DOHH2 (cell line): ENCODE data around the gene TMEM144.

ENCODE experiments used
- H3F3A ChIP-seq: fragments of 200-600 bp; sonication (generic), shearing (Covaris generic); 2 replicates; pipeline ENCODE4 v1.6.0; 2016; ENCODE audit warnings: antibody characterized with exemption, mild to moderate bottlenecking; ENCODE audit not compliant: control insufficient read depth, insufficient read depth
- H3K27ac ChIP-seq: fragments of 200-600 bp; sonication (generic); 2 replicates; pipeline ENCODE4 v1.5.1; 2014; ENCODE audit warnings: low read depth, mild to moderate bottlenecking, low read length, moderate library complexity
- H3K27me3 ChIP-seq: fragments of 200-600 bp; sonication (generic); 2 replicates; pipeline ENCODE4 v1.6.1; 2014; ENCODE audit warnings: mild to moderate bottlenecking, low read length, mixed read lengths; ENCODE audit not compliant: control insufficient read depth
- H3K36me3 ChIP-seq: fragments of 200-600 bp; sonication (generic); 2 replicates; pipeline ENCODE4 v1.6.1; 2014; ENCODE audit warnings: mild to moderate bottlenecking, low read length, moderate library complexity, mixed read lengths; ENCODE audit not compliant: control insufficient read depth
- H3K4me1 ChIP-seq: fragments of 200-600 bp; sonication (generic); 2 replicates; pipeline ENCODE4 v1.6.1; 2014; ENCODE audit warnings: mild to moderate bottlenecking, low read length, mixed read lengths; ENCODE audit not compliant: control insufficient read depth
- H3K4me2 ChIP-seq: fragments of 200-600 bp; sonication (generic); 2 replicates; pipeline ENCODE4 v1.6.0; 2014; ENCODE audit warnings: mild to moderate bottlenecking, low read length, moderate library complexity
- H3K4me3 ChIP-seq: fragments of 200-600 bp; sonication (generic); 2 replicates; pipeline ENCODE4 v1.5.1; 2014; ENCODE audit warnings: mild to moderate bottlenecking, low read length, mixed read lengths
- H3K79me2 ChIP-seq: fragments of 200-600 bp; sonication (generic); 2 replicates; pipeline ENCODE4 v1.6.1; 2014; ENCODE audit warnings: mild to moderate bottlenecking, low read length, mixed read lengths; ENCODE audit not compliant: control insufficient read depth
- H3K9me2 ChIP-seq: fragments of 200-600 bp; sonication (generic); replicated peaks from 2 replicates; pipeline ENCODE4 v1.6.1; 2014; ENCODE audit warnings: mild to moderate bottlenecking, low read length, mixed read lengths; ENCODE audit not compliant: control insufficient read depth
- H3K9me3 ChIP-seq: fragments of 200-600 bp; sonication (generic); 2 replicates; pipeline ENCODE4 v1.6.1; 2014; ENCODE audit warnings: antibody characterized with exemption, low read length, mixed read lengths; ENCODE audit not compliant: control insufficient read depth, insufficient read depth
- H4K20me1 ChIP-seq: fragments of 200-600 bp; sonication (generic); 2 replicates; pipeline ENCODE4 v1.6.0; 2014; ENCODE audit warnings: low read depth, mild to moderate bottlenecking, antibody characterized with exemption, low read length, moderate library complexity; ENCODE audit not compliant: control insufficient read depth, insufficient read depth
- EZH2phosphoT487 ChIP-seq: fragments of 200-600 bp; sonication (generic); IDR thresholded peaks from 2 replicates; pipeline ENCODE4 v1.6.1; 2017; ENCODE audit warnings: borderline replicate concordance, mild to moderate bottlenecking, antibody characterized with exemption, low read length, moderate library complexity, mixed read lengths
- TF ChIP-seq, protein P1 (sequence below): fragments of 200-600 bp; sonication (generic); IDR thresholded peaks from one replicate; pipeline ENCODE4 v1.5.1; 2014; ENCODE audit warnings: antibody characterized with exemption, mild to moderate bottlenecking, low read depth, low read length; ENCODE audit not compliant: poor library complexity, severe bottlenecking

The TMEM144 gene

DNA sequence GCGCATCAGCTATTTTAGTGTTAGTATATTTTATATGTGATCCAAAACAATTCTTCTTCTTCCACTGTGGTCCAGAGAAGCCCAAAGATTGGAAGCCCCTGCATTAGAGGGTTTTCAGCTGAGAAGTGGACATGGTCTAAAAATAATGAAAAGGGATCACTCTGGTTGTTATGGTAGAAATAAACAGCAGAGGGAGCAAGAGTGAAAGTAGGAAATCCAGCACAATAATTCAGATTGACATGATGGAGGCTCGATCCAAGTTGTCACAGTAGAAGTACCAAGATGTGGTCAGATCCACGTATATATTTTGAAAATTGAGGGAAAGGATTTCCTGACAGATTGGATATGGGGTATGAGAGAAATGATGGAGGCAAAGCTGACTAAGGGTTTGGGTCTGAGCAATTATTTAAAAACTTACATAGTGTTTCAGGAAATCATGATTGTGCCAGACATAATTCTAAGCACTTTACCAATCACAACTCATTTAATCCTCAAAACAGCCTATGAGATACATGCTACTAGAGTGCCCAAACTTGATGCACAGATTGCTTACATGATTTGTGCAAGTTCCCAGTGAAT lies 17.0 kb upstream of the TMEM144 start:
- no peaks in the 10 kb centered on the region for H3K9me3 ChIP-seq
- H3K4me2 ChIP-seq, result no peak overlapping the region
- H3K4me3 ChIP-seq, result no peak overlapping the region

DNA sequence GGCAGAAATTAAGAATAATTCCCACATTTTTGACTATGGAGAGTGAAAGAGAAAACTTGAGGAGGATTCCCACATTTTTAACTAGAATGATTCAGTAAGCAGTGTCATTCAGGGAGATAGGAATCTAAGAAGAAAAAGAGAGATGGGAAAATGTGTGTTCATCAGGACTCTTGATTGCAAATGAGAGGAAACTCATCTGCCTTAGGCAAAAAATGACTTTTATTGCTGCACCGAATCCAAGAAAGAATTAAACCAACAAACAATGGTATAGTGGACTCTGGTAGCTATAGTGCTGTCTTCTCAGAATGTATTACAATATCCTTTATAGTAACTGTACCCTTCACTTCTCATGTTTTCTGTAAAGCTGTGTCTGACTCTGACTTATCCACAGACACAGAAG lies 15.0 kb upstream of the TMEM144 start:
- no peak overlapping the region for H3K4me3 ChIP-seq

More for the DNA sequence above, 17.0 kb upstream of the TMEM144 start:
- H3K36me3 ChIP-seq, result no peaks in the 10 kb centered on the region
- H3K9me2 ChIP-seq, result no peaks in the 10 kb centered on the region
- no peak overlapping the region for H3K27ac ChIP-seq
- H3K79me2 ChIP-seq, result no peaks in the 10 kb centered on the region
- no peak for TF ChIP-seq EZH2phosphoT487
- TF ChIP-seq, protein P1, sequence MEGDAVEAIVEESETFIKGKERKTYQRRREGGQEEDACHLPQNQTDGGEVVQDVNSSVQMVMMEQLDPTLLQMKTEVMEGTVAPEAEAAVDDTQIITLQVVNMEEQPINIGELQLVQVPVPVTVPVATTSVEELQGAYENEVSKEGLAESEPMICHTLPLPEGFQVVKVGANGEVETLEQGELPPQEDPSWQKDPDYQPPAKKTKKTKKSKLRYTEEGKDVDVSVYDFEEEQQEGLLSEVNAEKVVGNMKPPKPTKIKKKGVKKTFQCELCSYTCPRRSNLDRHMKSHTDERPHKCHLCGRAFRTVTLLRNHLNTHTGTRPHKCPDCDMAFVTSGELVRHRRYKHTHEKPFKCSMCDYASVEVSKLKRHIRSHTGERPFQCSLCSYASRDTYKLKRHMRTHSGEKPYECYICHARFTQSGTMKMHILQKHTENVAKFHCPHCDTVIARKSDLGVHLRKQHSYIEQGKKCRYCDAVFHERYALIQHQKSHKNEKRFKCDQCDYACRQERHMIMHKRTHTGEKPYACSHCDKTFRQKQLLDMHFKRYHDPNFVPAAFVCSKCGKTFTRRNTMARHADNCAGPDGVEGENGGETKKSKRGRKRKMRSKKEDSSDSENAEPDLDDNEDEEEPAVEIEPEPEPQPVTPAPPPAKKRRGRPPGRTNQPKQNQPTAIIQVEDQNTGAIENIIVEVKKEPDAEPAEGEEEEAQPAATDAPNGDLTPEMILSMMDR, result peak; percentile 58
- H3K4me1 ChIP-seq, result no peaks in the 10 kb centered on the region
- H4K20me1 ChIP-seq, result no peaks in the 10 kb centered on the region
- no peaks in the 10 kb centered on the region for H3F3A ChIP-seq
- H3K27me3 ChIP-seq, result no peaks in the 10 kb centered on the region

DNA sequence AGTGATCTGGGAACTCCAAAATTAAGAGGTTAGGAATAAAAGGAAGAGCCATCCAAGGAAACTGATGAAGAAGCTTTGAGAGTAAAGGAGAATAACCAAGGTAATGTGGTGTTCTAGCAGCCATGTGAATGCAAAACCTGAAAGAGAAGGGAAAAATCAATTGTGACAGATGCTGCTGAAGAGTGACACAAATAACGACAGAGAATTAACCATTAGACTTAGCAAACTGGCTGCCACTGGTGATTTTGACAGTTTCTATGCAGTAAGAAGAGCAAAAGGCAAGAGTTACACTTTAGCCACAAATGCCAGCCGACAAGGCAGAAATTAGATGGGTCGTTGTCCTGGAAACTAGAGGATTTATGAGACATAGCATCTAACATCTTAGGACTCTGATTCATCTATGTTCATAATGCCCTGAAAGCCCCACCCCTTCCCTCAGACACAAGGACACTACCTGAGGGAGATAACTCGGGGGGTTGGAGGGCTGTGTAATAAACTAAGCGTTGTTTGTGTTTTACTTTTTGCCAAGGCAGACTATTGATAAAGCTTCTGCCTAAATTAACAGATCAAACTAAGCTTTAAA lies 13.0 kb upstream of the TMEM144 start:
- Histone ChIP-seq H3K4me3 (no peak overlapping the region), H3K4me1 (no peaks in the 10 kb centered on the region), H3K36me3 (no peaks in the 10 kb centered on the region), H3K4me2 (no peak overlapping the region), H3F3A (no peaks in the 10 kb centered on the region), H3K27ac (no peak overlapping the region), H3K9me2 (no peaks in the 10 kb centered on the region), H4K20me1 (no peaks in the 10 kb centered on the region), H3K27me3 (no peaks in the 10 kb centered on the region), H3K9me3 (no peaks in the 10 kb centered on the region), H3K79me2 (no peaks in the 10 kb centered on the region)
- TF ChIP-seq, protein P1, result no peak
- TF ChIP-seq EZH2phosphoT487, result no peak

More for the DNA sequence above, 15.0 kb upstream of the TMEM144 start:
- no peak overlapping the region for H3K27ac ChIP-seq
- no peaks in the 10 kb centered on the region for H3K4me1 ChIP-seq
- H3K4me2 ChIP-seq, result no peak overlapping the region
- no peaks in the 10 kb centered on the region for H3K9me2 ChIP-seq
- H3K27me3 ChIP-seq, result no peaks in the 10 kb centered on the region
- no peaks in the 10 kb centered on the region for H3K9me3 ChIP-seq
- no peaks in the 10 kb centered on the region for H3F3A ChIP-seq
- H4K20me1 ChIP-seq, result no peaks in the 10 kb centered on the region
- H3K79me2 ChIP-seq, result no peaks in the 10 kb centered on the region
- no peaks in the 10 kb centered on the region for H3K36me3 ChIP-seq
- TF ChIP-seq EZH2phosphoT487, result no peak
- TF ChIP-seq, protein P1, result no peak
